Neuron (in vitro differentiated cells): ENCODE results near the gene SCLT1.

Source experiments
- H2AFZ ChIP-seq: one replicate; pipeline ENCODE4 v1.6.1; 2013; ENCODE audit warnings: low read depth, mild to moderate bottlenecking, inconsistent platforms, low read length, moderate library complexity
- H3K27me3 ChIP-seq: one replicate; pipeline ENCODE4 v1.6.1; 2013; ENCODE audit warnings: low read length; ENCODE audit not compliant: insufficient read depth
- H3K36me3 ChIP-seq: one replicate; pipeline ENCODE4 v1.6.1; 2013; ENCODE audit warnings: low read length; ENCODE audit not compliant: insufficient read depth
- H3K4me1 ChIP-seq: one replicate; pipeline ENCODE4 v1.6.1; 2013; ENCODE audit warnings: low read length; ENCODE audit not compliant: insufficient read depth
- H3K4me3 ChIP-seq: 2 replicates; pipeline ENCODE4 v1.5.1; 2013; ENCODE audit warnings: mild to moderate bottlenecking, low read length, moderate library complexity
- H3K9me3 ChIP-seq: one replicate; pipeline ENCODE4 v1.6.1; 2013; ENCODE audit warnings: low read length

SCLT1 gene

GRCh38 chr4:129046055-129046959 is 47.0 kb downstream of the SCLT1 start:
- Histone ChIP-seq H3K4me1 (no peaks in the 10 kb centered on the region), H2AFZ (no peak overlapping the region), H3K27me3 (no peaks in the 10 kb centered on the region), H3K9me3 (no peaks in the 10 kb centered on the region), H3K4me3 (no peak overlapping the region), H3K36me3 (no peaks in the 10 kb centered on the region)

GRCh38 chr4:129043523-129043922 is 49.8 kb downstream of the SCLT1 start:
- no peak overlapping the region for H3K4me3 ChIP-seq
- H3K27me3 ChIP-seq, result no peaks in the 10 kb centered on the region
- no peaks in the 10 kb centered on the region for H3K4me1 ChIP-seq
- H3K9me3 ChIP-seq, result no peaks in the 10 kb centered on the region
- no peak overlapping the region for H2AFZ ChIP-seq
- H3K36me3 ChIP-seq, result no peaks in the 10 kb centered on the region

GRCh38 chr4:129040471-129040870 is 52.9 kb downstream of the SCLT1 start:
- Histone ChIP-seq H3K9me3 (no peaks in the 10 kb centered on the region), H3K36me3 (peaks cover 3% of the 10 kb centered on the region), H2AFZ (no peak overlapping the region), H3K4me1 (no peaks in the 10 kb centered on the region), H3K4me3 (no peak overlapping the region), H3K27me3 (no peaks in the 10 kb centered on the region)

GRCh38 chr4:129037093-129037492 is 56.2 kb downstream of the SCLT1 start:
- Histone ChIP-seq H3K9me3 (no peaks in the 10 kb centered on the region), H2AFZ (no peak overlapping the region), H3K4me3 (no peak overlapping the region), H3K4me1 (no peaks in the 10 kb centered on the region), H3K27me3 (no peaks in the 10 kb centered on the region), H3K36me3 (peaks cover 3% of the 10 kb centered on the region)

- Histone ChIP-seq H2AFZ (no peak overlapping the region), H3K4me3 (no peak overlapping the region), H3K36me3 (no peaks in the 10 kb centered on the region), H3K27me3 (no peaks in the 10 kb centered on the region), H3K9me3 (no peaks in the 10 kb centered on the region), H3K4me1 (no peaks in the 10 kb centered on the region)
Measured at GRCh38 chr4:129014566-129015509, 78.5 kb downstream of the SCLT1 start.

- Histone ChIP-seq H3K4me1 (no peaks in the 10 kb centered on the region), H3K27me3 (no peaks in the 10 kb centered on the region), H3K9me3 (peaks cover 4% of the 10 kb centered on the region), H3K4me3 (no peak overlapping the region), H2AFZ (no peak overlapping the region), H3K36me3 (no peaks in the 10 kb centered on the region)
Measured at GRCh38 chr4:129008096-129008495, 85.2 kb downstream of the SCLT1 start.

GRCh38 chr4:128986908-128987307 is 106.4 kb downstream of the SCLT1 start:
- Histone ChIP-seq H2AFZ (no peak overlapping the region), H3K36me3 (peaks cover 1% of the 10 kb centered on the region), H3K4me1 (no peaks in the 10 kb centered on the region), H3K4me3 (no peak overlapping the region), H3K27me3 (no peaks in the 10 kb centered on the region), H3K9me3 (no peaks in the 10 kb centered on the region)

GRCh38 chr4:128986019-128986418 is 107.3 kb downstream of the SCLT1 start:
- Histone ChIP-seq H3K9me3 (no peaks in the 10 kb centered on the region), H3K27me3 (no peaks in the 10 kb centered on the region), H2AFZ (no peak overlapping the region), H3K4me1 (no peaks in the 10 kb centered on the region), H3K4me3 (no peak overlapping the region), H3K36me3 (peaks cover 1% of the 10 kb centered on the region)

- Histone ChIP-seq H3K36me3 (no peaks in the 10 kb centered on the region), H3K4me3 (no peak overlapping the region), H3K4me1 (no peaks in the 10 kb centered on the region), H3K27me3 (no peaks in the 10 kb centered on the region), H3K9me3 (no peaks in the 10 kb centered on the region), H2AFZ (no peak overlapping the region)
Measured at GRCh38 chr4:128983771-128984485, 109.4 kb downstream of the SCLT1 start.

GRCh38 chr4:128981377-128981776 is 112.0 kb downstream of the SCLT1 start:
- no peak overlapping the region for H3K4me3 ChIP-seq
- no peaks in the 10 kb centered on the region for H3K4me1 ChIP-seq
- H3K27me3 ChIP-seq, result no peaks in the 10 kb centered on the region

GRCh38 chr4:128980816-128981326 is 112.5 kb downstream of the SCLT1 start:
- Histone ChIP-seq H3K36me3 (no peaks in the 10 kb centered on the region), H3K9me3 (no peaks in the 10 kb centered on the region), H3K27me3 (no peaks in the 10 kb centered on the region), H3K4me3 (no peak overlapping the region), H3K4me1 (no peaks in the 10 kb centered on the region), H2AFZ (no peak overlapping the region)

More at GRCh38 chr4:128981377-128981776, 112.0 kb downstream of the SCLT1 start:
- Histone ChIP-seq H3K9me3 (no peaks in the 10 kb centered on the region), H2AFZ (no peak overlapping the region), H3K36me3 (no peaks in the 10 kb centered on the region)

- H3K9me3 ChIP-seq, result no peaks in the 10 kb centered on the region
- no peaks in the 10 kb centered on the region for H3K36me3 ChIP-seq
- no peaks in the 10 kb centered on the region for H3K27me3 ChIP-seq
- no peaks in the 10 kb centered on the region for H3K4me1 ChIP-seq
- no peak overlapping the region for H2AFZ ChIP-seq
- H3K4me3 ChIP-seq, result no peak overlapping the region
Measured at GRCh38 chr4:128979934-128980333, 113.4 kb downstream of the SCLT1 start.
